Peyer's patch (tissue), 4 donors: Measurements from ENCODE around the gene ABCA2. TPM values are rescaled to one million over a fixed set of nuclear protein-coding genes. Genes with fewer than 3 reads are reported as not detected.

Experiments used
- DNase-seq, 3 donors: peaks; one replicate each; pipeline ENCODE4 v3.0.0-alpha.2; 2017 to 2019
- H3K27ac ChIP-seq, 4 donors: fragments of 200-600 bp; sonication (generic); one replicate each; pipeline ENCODE4 v1.5.1; 2016 to 2019
- H3K27me3 ChIP-seq, 2 donors: fragments of 200-600 bp; sonication (generic); one replicate each; pipeline ENCODE4 v1.5.1; 2019
- H3K36me3 ChIP-seq, 3 donors: fragments of 200-600 bp; sonication (generic); one replicate each; pipeline ENCODE4 v1.5.1; 2016 to 2019
- H3K4me1 ChIP-seq, 4 donors: fragments of 200-600 bp; sonication (generic); one replicate each; pipeline ENCODE4 v1.5.1; 2016 to 2019
- H3K4me3 ChIP-seq, 4 donors: fragments of 200-600 bp; sonication (generic); 1 replicate in 3 of 4; 2 replicates in 1 of 4; pipeline ENCODE4 v1.5.1; 2016 to 2019; ENCODE audit warnings: mild to moderate bottlenecking in 1 of 4
- H3K9me3 ChIP-seq, 4 donors: fragments of 200-600 bp; sonication (generic); one replicate each; pipeline ENCODE4 v1.5.1; 2016 to 2019; ENCODE audit warnings: mild to moderate bottlenecking in 1 of 4
- POLR2A ChIP-seq, 2 donors: fragments of 450-650 bp; IDR thresholded peaks; one replicate each; pipeline ENCODE4 v1.5.1; 2017; ENCODE audit warnings: antibody characterized with exemption in 2 of 2, mild to moderate bottlenecking in 2 of 2, moderate library complexity in 2 of 2
- total RNA-seq, 4 donors: library from RNA; depleted of rRNA; stranded (reverse); fragments of >200 nt; gene quantifications; one replicate each; pipeline ENCODE4 v1.1.0, GENCODE V29; 2016
- TF ChIP-seq, protein P1 (sequence below), 6 experiments: fragments of 450-650 bp in 4 of 6; fragments of 200-600 bp in 2 of 6; sonication (generic) in 1 of 6; IDR thresholded peaks; one replicate each; pipeline ENCODE4 v1.5.1; 2017 to 2019; ENCODE audit warnings: antibody characterized with exemption in 6 of 6, mild to moderate bottlenecking in 3 of 6, moderate library complexity in 1 of 6

The ABCA2 gene
- total RNA-seq, 4 donors from 2014 or later = 46.4 to 69.0 (median 49.0) TPM

DNA sequence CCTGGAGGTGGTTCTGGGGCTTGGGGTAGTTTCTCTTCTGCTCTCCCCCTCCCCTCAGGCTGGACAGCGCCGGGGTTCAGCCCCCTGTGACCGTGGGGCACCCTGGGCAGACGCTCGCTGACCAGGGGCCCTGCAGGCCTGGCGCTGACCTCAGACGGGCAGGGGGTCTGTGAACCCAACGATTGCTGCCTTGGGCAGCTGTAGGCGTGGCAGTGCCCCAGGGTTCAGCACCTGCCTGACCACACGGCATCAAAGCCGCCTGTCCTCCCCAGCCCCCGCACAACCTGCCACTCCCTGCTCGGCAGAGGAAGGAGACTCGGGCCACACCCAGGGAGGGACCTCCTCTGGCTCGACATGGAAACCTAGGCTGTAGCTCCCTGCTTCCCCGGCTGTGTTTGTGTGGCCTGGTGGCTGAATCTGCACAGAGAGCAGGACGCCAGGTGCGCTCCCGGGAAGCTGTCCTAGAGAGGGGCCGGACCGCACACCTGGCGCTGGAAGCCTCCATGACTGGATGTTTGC, 63.8 kb downstream of the ABCA2 start:
- DNase-seq = peak in 2 of 3 donors; percentile 62 to 70
- no peak overlapping the region for H3K4me3 ChIP-seq
- no peaks in the 10 kb centered on the region for H3K9me3 ChIP-seq
- H3K27me3 ChIP-seq = no peaks in the 10 kb centered on the region
- no peaks in the 10 kb centered on the region for H3K36me3 ChIP-seq
- peaks cover 0 to 26% (median 0%) of the 10 kb centered on the region in 4 donors for H3K4me1 ChIP-seq
- peak overlapping the region in 1 of 4 donors; percentile 5 for H3K27ac ChIP-seq
- no peak for TF ChIP-seq POLR2A (IDR thresholded peaks at IDR 0.05)
- TF ChIP-seq, protein P1, sequence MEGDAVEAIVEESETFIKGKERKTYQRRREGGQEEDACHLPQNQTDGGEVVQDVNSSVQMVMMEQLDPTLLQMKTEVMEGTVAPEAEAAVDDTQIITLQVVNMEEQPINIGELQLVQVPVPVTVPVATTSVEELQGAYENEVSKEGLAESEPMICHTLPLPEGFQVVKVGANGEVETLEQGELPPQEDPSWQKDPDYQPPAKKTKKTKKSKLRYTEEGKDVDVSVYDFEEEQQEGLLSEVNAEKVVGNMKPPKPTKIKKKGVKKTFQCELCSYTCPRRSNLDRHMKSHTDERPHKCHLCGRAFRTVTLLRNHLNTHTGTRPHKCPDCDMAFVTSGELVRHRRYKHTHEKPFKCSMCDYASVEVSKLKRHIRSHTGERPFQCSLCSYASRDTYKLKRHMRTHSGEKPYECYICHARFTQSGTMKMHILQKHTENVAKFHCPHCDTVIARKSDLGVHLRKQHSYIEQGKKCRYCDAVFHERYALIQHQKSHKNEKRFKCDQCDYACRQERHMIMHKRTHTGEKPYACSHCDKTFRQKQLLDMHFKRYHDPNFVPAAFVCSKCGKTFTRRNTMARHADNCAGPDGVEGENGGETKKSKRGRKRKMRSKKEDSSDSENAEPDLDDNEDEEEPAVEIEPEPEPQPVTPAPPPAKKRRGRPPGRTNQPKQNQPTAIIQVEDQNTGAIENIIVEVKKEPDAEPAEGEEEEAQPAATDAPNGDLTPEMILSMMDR (IDR thresholded peaks at IDR 0.05) = no peak

DNA sequence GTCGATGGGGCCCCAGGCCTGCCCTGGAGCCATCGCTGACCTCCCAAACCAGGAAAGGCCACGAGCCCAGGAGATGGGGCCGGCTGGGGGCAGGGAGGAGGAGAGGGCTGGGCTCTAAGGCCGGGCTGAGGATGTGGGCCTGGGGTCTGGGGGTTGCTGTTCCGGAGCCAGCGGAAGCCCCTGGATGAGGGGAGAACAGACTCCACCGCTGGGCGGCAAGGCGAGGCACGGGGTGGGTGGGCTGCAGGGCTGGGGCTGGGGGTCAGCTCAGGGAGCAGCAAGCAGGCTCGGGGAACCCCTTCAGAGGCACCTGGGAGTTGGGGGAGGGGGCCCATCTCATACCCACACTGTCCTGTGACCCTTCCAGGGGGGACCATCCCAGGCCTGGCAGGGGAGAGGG, 64.3 kb downstream of the ABCA2 start:
- Histone ChIP-seq H3K27ac (no peak overlapping the region), H3K9me3 (no peaks in the 10 kb centered on the region), H3K4me1 (peaks cover 0 to 26% (median 0%) of the 10 kb centered on the region in 4 donors), H3K36me3 (no peaks in the 10 kb centered on the region), H3K27me3 (no peaks in the 10 kb centered on the region), H3K4me3 (no peak overlapping the region)
- TF ChIP-seq POLR2A (IDR thresholded peaks at IDR 0.05) = no peak
- TF ChIP-seq, protein P1 (IDR thresholded peaks at IDR 0.05) = no peak
- DNase-seq = no peak

DNA sequence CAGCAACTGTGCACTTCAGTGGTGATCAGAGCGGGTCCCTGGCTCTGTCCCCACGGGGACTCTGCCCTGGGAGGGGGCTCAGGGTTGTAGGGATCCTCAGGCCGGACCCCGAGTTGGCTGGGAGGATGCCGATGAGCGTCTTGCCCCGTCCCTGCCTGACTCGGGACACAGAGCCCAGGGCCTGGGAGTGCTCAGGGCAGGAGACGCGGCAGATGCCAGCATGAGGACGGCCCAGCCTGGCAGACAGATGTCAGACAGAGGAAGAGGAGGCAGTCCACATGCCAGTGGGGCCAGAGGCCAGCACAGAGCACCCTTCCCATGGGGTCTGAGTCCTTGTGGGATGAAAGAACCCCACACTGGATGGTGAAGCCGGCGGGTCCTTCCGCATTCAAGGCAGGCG, 64.7 kb downstream of the ABCA2 start:
- DNase-seq = no peak
- Histone ChIP-seq H3K4me3 (no peak overlapping the region), H3K27ac (no peak overlapping the region), H3K4me1 (peaks cover 0 to 26% (median 0%) of the 10 kb centered on the region in 4 donors), H3K9me3 (no peaks in the 10 kb centered on the region), H3K27me3 (no peaks in the 10 kb centered on the region), H3K36me3 (no peaks in the 10 kb centered on the region)
- no peak for TF ChIP-seq POLR2A (IDR thresholded peaks at IDR 0.05)
- TF ChIP-seq, protein P1 (IDR thresholded peaks at IDR 0.05) = no peak

DNA sequence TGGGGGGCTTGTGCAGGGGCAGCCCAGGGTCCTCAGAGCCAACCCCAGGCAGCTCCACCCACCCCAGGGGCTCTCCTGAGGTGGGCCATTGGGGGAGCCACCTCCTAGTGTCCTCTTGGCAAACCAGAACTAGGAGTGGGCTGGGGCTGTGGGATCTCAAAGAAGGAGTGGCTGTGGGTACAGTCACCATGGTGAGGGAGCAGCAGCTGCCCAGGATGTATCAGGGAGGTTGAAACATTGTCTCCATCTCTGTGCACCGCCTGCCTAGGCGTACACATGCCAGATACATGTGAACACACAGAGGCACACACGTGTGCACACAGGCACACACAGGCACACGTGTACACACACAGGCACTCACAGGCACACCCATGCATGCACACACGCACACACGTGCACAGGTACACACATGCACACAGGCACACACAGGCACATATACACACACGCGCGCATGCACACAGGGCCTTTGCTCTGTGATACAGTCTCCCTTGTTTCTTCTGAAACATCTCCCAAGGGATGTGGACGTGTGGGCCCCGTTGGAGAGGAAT, 65.3 kb downstream of the ABCA2 start:
- Histone ChIP-seq H3K4me1 (peaks cover 0 to 26% (median 0%) of the 10 kb centered on the region in 4 donors), H3K36me3 (no peaks in the 10 kb centered on the region), H3K27ac (no peak overlapping the region), H3K4me3 (no peak overlapping the region), H3K27me3 (no peaks in the 10 kb centered on the region), H3K9me3 (no peaks in the 10 kb centered on the region)
- TF ChIP-seq, protein P1 (IDR thresholded peaks at IDR 0.05) = no peak
- no peak for TF ChIP-seq POLR2A (IDR thresholded peaks at IDR 0.05)
- no peak for DNase-seq

DNA sequence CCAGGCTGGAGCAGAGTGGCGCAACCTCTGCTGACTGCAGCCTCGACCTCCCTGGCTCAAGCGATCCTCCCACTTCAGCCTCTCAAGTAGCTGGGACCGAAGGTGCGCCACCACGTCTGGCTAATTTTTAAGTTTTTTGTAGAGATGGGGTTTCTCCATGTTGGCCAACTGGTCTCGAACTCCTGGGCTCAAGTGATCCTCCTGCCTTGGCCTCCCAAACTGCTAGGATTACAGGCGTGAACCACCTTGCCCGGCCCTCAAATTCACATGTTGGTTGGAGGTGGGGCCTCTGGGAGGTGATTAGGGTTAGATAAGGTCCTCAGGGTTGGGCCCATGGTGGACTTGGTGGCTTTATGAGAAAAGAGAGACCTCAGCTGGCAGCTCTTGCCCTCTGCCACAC, 65.9 kb downstream of the ABCA2 start:
- H3K27me3 ChIP-seq = no peaks in the 10 kb centered on the region
- no peaks in the 10 kb centered on the region for H3K36me3 ChIP-seq
- no peaks in the 10 kb centered on the region for H3K9me3 ChIP-seq
- H3K4me1 ChIP-seq = peaks cover 0 to 26% (median 0%) of the 10 kb centered on the region in 4 donors
- H3K27ac ChIP-seq = no peak overlapping the region
- TF ChIP-seq POLR2A (IDR thresholded peaks at IDR 0.05) = no peak
- TF ChIP-seq, protein P1 (IDR thresholded peaks at IDR 0.05) = no peak
- H3K4me3 ChIP-seq = no peak overlapping the region
- DNase-seq = no peak
